GM12878 (cell line): ENCODE measurements around the gene DIABLO. TPM values are rescaled to one million over a fixed set of nuclear protein-coding genes. Genes with fewer than 3 reads are reported as not detected.

Experiments used
- ATAC-seq: fragments of 200-7000 bp; cut with Tn5 transposase; 3 replicates; pipeline ENCODE4 v1.9.1; 2020; ENCODE audit warnings: mild to moderate bottlenecking, moderate library complexity
- BruUV-seq: library from RNA; stranded (reverse); fragments of 400-500 nt; replicated peaks from 2 replicates; lab custom pipeline; 2021; lab: Mats Ljungman, UMichigan
- CTCF ChIA-PET: fragments of 300-600 bp; sonication (Branson Sonifier 250); formaldehyde crosslinking; extraction: SDS; loops from one replicate; lab custom pipeline; 2021; ENCODE audit warnings: inconsistent platforms; lab: Yijun Ruan, JAX
- POLR2A ChIA-PET: fragments of 350-600 bp; formaldehyde crosslinking; extraction: SDS; loops from one replicate; lab custom pipeline; 2021; ENCODE audit warnings: inconsistent platforms; lab: Charles Lee
- RAD21 ChIA-PET: fragments of 300-600 bp; sonication (Branson Sonifier 250); formaldehyde crosslinking; loops from one replicate; lab custom pipeline; 2023; ENCODE audit warnings: antibody characterized with exemption; ENCODE audit not compliant: unreplicated experiment; lab: Charles Lee
- SMC1A ChIA-PET: fragments of 300-600 bp; sonication (Branson Sonifier 250); formaldehyde crosslinking; loops from one replicate; lab custom pipeline; 2023; ENCODE audit not compliant: unreplicated experiment, uncharacterized antibody; lab: Charles Lee
- DNase-seq: peaks from one replicate; pipeline ENCODE4 v3.0.0-alpha.2; 2011; ENCODE audit warnings: low read depth, low spot score
- FAIRE-seq: peaks from 3 replicates; lab custom pipeline; 2011; peaks lifted over from hg19 to GRCh38; lab: Jason Lieb, UNC
- H2AFZ ChIP-seq: 2 replicates; pipeline ENCODE4 v1.6.0; 2011; ENCODE audit warnings: low read depth, low read length, control low read depth; ENCODE audit not compliant: control insufficient read depth
- H3K27ac ChIP-seq: 2 replicates; pipeline ENCODE4 v1.5.1; 2011; ENCODE audit warnings: control low read depth; ENCODE audit not compliant: control insufficient read depth, insufficient read depth
- H3K27me3 ChIP-seq, 2 experiments: replicated peaks in 1 of 2; 2 replicates each; pipeline versions ENCODE4 v1.6.0 to v1.6.1; 2011; ENCODE audit warnings: low read length in 1 of 2; ENCODE audit not compliant: control insufficient read depth in 2 of 2, insufficient read depth in 2 of 2
- H3K36me3 ChIP-seq, 2 experiments: 2 replicates each; pipeline ENCODE4 v1.5.1; 2011; ENCODE audit warnings: low read length in 1 of 2; ENCODE audit not compliant: control insufficient read depth in 2 of 2, insufficient read depth in 2 of 2
- H3K4me1 ChIP-seq: 2 replicates; pipeline ENCODE4 v1.6.1; 2011; ENCODE audit warnings: mild to moderate bottlenecking, low read length, moderate library complexity, mixed read lengths; ENCODE audit not compliant: control insufficient read depth, insufficient read depth
- H3K4me2 ChIP-seq: 2 replicates; pipeline ENCODE4 v1.6.0; 2011; ENCODE audit warnings: control low read depth; ENCODE audit not compliant: control insufficient read depth, insufficient read depth
- H3K4me3 ChIP-seq: fragments of 200-600 bp; sonication (generic); 2 replicates; pipeline ENCODE4 v1.5.1; 2016
- H3K79me2 ChIP-seq: 2 replicates; pipeline ENCODE4 v1.6.0; 2011; ENCODE audit warnings: low read length; ENCODE audit not compliant: control insufficient read depth, insufficient read depth
- H3K9ac ChIP-seq: 2 replicates; pipeline ENCODE4 v1.8.0; 2011; ENCODE audit warnings: low read length, control low read depth, mixed read lengths; ENCODE audit not compliant: control insufficient read depth, insufficient read depth
- H3K9me3 ChIP-seq: replicated peaks from 3 replicates; pipeline ENCODE4 v1.5.1; 2011; ENCODE audit warnings: mild to moderate bottlenecking, low read length; ENCODE audit not compliant: control insufficient read depth, insufficient read depth
- H4K20me1 ChIP-seq: 2 replicates; pipeline ENCODE4 v1.6.0; 2011; ENCODE audit not compliant: control insufficient read depth, insufficient read depth
- ELK1 ChIP-seq: IDR thresholded peaks from 2 replicates; pipeline ENCODE4 v1.6.1; 2012; ENCODE audit warnings: low read depth, low read length, improper control_type of control experiment
- SMAD1 ChIP-seq: fragments of 450-650 bp; IDR thresholded peaks from 2 replicates; pipeline ENCODE4 v1.6.1; 2018; ENCODE audit warnings: mild to moderate bottlenecking, low read depth; ENCODE audit not compliant: partially characterized antibody
- ZNF274 ChIP-seq: IDR thresholded peaks from one replicate; pipeline ENCODE4 v1.8.0; 2011; ENCODE audit not compliant: insufficient read length, insufficient read depth
- ZNF622 ChIP-seq: fragments of 450-650 bp; IDR thresholded peaks from 2 replicates; pipeline ENCODE4 v1.6.1; 2017; ENCODE audit warnings: mild to moderate bottlenecking, inconsistent platforms
- WGBS: methylation state at CpG from one replicate; pipeline ENCODE4 v1.1.6; 2016; ENCODE audit warnings: low lambda C conversion rate; ENCODE audit not compliant: insufficient replicate concordance, insufficient coverage; ENCODE audit errors: missing lambda C conversion rate; 5-methylcytosine and 5-hydroxymethylcytosine counted together
- in situ Hi-C: fragments of 300-500 bp; cut with MboI; formaldehyde crosslinking; loops from 9 replicates; pipeline ENCODE4 v1.14.3; 2018; ENCODE audit warnings: mixed read lengths
- intact Hi-C: fragments of 100-400 bp; cut with micrococcal nuclease; formaldehyde crosslinking; loops from one replicate; pipeline ENCODE4 v1.14.2; 2022; ENCODE audit not compliant: unreplicated experiment
- polyA plus RNA-seq, 11 experiments: library from polyadenylated mRNA; depleted of rRNA in 4 of 11; unstranded in 6 of 11; stranded (reverse) in 5 of 11; fragments of >200 nt; fragmentation: Nextera tagmentation in 4 of 11; fragmentation: Illumina TruSeq in 1 of 11; extraction: Ambion mirVana in 4 of 11; extraction: Trizol in 1 of 11; gene quantifications; 1 replicate in 1 of 11; 2 replicates in 10 of 11; pipeline versions ENCODE4 v1.2.1 to v1.2.3, GENCODE V29; 2011 to 2016; ENCODE audit warnings: inconsistent platforms in 2 of 11, missing spikeins in 2 of 11, low read depth in 1 of 11
- total RNA-seq, 4 experiments: library from RNA; depleted of rRNA in 3 of 4; stranded (reverse); fragments of >200 nt in 3 of 4; fragmentation: Illumina TruSeq in 1 of 4; extraction: Trizol in 1 of 4; gene quantifications; 2 replicates each; pipeline versions ENCODE4 v1.2.1 to v1.2.3, GENCODE V29; 2013 to 2021
- TF ChIP-seq, protein P1 (sequence below): fragments of 450-650 bp; IDR thresholded peaks from 2 replicates; pipeline ENCODE4 v1.6.1; 2016; ENCODE audit warnings: mild to moderate bottlenecking, moderate library complexity, borderline replicate concordance

Gene DIABLO
- total and polyA plus RNA-seq, 10 of the 15 experiments (the other 5 are each of a cell fraction or from before 2014, with no cell fraction given): 18.3 to 69.9 (median 46.2) TPM

DNA sequence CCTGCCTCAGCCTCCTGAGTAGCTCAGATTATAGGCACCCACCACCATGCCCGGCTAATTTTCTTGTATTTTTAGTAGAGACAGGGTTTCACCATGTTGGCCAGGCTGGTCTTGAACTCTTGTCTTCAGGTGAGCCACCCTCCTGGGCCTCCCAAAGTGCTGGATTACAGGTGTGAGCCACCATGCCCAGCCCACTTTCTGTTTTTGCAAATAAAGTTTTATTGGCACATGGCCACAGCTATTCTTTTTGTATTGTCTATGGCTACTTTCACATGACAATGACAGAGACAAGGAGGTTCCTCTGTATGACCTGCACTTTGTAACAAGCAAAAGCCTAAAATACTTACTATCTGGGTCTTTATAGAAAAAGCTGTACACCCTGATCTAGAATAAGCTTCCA is 19.7 kb upstream of the DIABLO start:
- no peak overlapping the region for H3K27ac ChIP-seq
- H4K20me1 ChIP-seq: no peaks in the 10 kb centered on the region
- H3K9me3 ChIP-seq: no peaks in the 10 kb centered on the region
- no TSS peak for BruUV-seq
- intact Hi-C loops (no loop called here), in situ Hi-C loops (no loop called here)
- no peaks in the 10 kb centered on the region for H3K27me3 ChIP-seq
- ChIA-PET SMC1A (interaction anchor here (0.6 to 2.2 kb wide), 4 partner anchors 20 to 177 kb away, joined by 3 to 6 read pairs (median 5); partner anchors contain the start of genes DIABLO and VPS33A), RAD21 (interaction anchor here (1.0 to 1.8 kb wide), 2 partner anchors 21 to 79 kb away, joined by 4 to 7 read pairs; partner anchors contain the start of gene VPS33A), POLR2A (interaction anchor here (0.6 to 1.1 kb wide), 4 partner anchors 7 to 21 kb away, joined by 3 to 4 read pairs (median 3); no protein-coding TSS in a partner anchor), CTCF (interaction anchor here (1.5 to 1.7 kb wide), 2 partner anchors 20 to 22 kb away, joined by 4 to 7 read pairs; no protein-coding TSS in a partner anchor)
- 100% methylated on average over 1 of the region's 1 CpG for WGBS
- FAIRE-seq (no peak), DNase-seq (no peak), ATAC-seq (no peak)
- H3K36me3 ChIP-seq: peaks cover 0 to 6% of the 10 kb centered on the region in 2 experiments; a peak in 2 of 4 replicates
- H3K79me2 ChIP-seq: no peaks in the 10 kb centered on the region
- no peak overlapping the region; the same call in 1 of the 2 replicates for H2AFZ ChIP-seq
- H3K4me3 ChIP-seq: no peak overlapping the region
- TF ChIP-seq, protein P1, sequence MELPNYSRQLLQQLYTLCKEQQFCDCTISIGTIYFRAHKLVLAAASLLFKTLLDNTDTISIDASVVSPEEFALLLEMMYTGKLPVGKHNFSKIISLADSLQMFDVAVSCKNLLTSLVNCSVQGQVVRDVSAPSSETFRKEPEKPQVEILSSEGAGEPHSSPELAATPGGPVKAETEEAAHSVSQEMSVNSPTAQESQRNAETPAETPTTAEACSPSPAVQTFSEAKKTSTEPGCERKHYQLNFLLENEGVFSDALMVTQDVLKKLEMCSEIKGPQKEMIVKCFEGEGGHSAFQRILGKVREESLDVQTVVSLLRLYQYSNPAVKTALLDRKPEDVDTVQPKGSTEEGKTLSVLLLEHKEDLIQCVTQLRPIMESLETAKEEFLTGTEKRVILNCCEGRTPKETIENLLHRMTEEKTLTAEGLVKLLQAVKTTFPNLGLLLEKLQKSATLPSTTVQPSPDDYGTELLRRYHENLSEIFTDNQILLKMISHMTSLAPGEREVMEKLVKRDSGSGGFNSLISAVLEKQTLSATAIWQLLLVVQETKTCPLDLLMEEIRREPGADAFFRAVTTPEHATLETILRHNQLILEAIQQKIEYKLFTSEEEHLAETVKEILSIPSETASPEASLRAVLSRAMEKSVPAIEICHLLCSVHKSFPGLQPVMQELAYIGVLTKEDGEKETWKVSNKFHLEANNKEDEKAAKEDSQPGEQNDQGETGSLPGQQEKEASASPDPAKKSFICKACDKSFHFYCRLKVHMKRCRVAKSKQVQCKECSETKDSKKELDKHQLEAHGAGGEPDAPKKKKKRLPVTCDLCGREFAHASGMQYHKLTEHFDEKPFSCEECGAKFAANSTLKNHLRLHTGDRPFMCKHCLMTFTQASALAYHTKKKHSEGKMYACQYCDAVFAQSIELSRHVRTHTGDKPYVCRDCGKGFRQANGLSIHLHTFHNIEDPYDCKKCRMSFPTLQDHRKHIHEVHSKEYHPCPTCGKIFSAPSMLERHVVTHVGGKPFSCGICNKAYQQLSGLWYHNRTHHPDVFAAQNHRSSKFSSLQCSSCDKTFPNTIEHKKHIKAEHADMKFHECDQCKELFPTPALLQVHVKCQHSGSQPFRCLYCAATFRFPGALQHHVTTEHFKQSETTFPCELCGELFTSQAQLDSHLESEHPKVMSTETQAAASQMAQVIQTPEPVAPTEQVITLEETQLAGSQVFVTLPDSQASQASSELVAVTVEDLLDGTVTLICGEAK: peak; percentile 88
- TF ChIP-seq ZNF622 (no peak), SMAD1 (no peak), ELK1 (no peak), ZNF274 (no peak)
- no peak overlapping the region for H3K9ac ChIP-seq
- peaks cover 15% of the 10 kb centered on the region for H3K4me1 ChIP-seq
- 0 out of 2 replicates have a peak overlapping the region, but pooled peaks have one; percentile 33 for H3K4me2 ChIP-seq
